ENCODE data around the gene APP.

- TF ChIP-seq CTCF (IDR thresholded peaks at IDR 0.05) (no peak), GABPB1 (CRISPR knock-in tag; IDR thresholded peaks at IDR 0.05) (no peak), PRRX2 (CRISPR knock-in tag; IDR thresholded peaks at IDR 0.05) (no peak), ATF3 (CRISPR knock-in tag; conservative IDR thresholded peaks at IDR 0.05) (no peak), CREB1 (CRISPR knock-in tag; IDR thresholded peaks at IDR 0.05) (no peak), NFE2L1 (CRISPR knock-in tag; IDR thresholded peaks at IDR 0.05) (no peak), ZNF121 (CRISPR knock-in tag; IDR thresholded peaks at IDR 0.05) (no peak), TCF7 (CRISPR knock-in tag; IDR thresholded peaks at IDR 0.05; ENCODE audit: low read depth) (no peak), SP1 (CRISPR knock-in tag; conservative IDR thresholded peaks at IDR 0.05) (no peak; the same call in 1 of the 2 replicates), ZNF671 (CRISPR knock-in tag; IDR thresholded peaks at IDR 0.05) (no peak), PRDM15 (CRISPR knock-in tag; IDR thresholded peaks at IDR 0.05) (no peak), ESRRA (CRISPR knock-in tag; IDR thresholded peaks at IDR 0.05; ENCODE audit: borderline replicate concordance) (no peak), FOXP1 (CRISPR knock-in tag; IDR thresholded peaks at IDR 0.05; ENCODE audit: borderline replicate concordance) (no peak)
- TF ChIP-seq, protein P1, sequence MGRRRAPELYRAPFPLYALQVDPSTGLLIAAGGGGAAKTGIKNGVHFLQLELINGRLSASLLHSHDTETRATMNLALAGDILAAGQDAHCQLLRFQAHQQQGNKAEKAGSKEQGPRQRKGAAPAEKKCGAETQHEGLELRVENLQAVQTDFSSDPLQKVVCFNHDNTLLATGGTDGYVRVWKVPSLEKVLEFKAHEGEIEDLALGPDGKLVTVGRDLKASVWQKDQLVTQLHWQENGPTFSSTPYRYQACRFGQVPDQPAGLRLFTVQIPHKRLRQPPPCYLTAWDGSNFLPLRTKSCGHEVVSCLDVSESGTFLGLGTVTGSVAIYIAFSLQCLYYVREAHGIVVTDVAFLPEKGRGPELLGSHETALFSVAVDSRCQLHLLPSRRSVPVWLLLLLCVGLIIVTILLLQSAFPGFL (CRISPR knock-in tag; IDR thresholded peaks at IDR 0.05; ENCODE audit: borderline replicate concordance), result no peak
These were observed 99.6 kb downstream of the APP start for GRCh38 chr21:26070822-26071425.
